Thyroid gland (tissue), 4 donors: ENCODE results near the gene GH2.
"Not testable (repeated sequence)": the region's sequence is repeated elsewhere in the genome, so short reads cannot be mapped to it uniquely, and the experiment has no call there.

Source experiments
- CTCF ChIP-seq, 6 experiments: fragments of 200-600 bp in 3 of 6; fragments of 450-650 bp in 3 of 6; sonication (generic) in 3 of 6; IDR thresholded peaks; one replicate each; pipeline ENCODE4 v1.5.1; 2016 to 2019; ENCODE audit warnings: antibody characterized with exemption in 6 of 6, mild to moderate bottlenecking in 2 of 6, inconsistent platforms in 1 of 6, moderate library complexity in 1 of 6
- POLR2A ChIP-seq, 2 donors: fragments of 450-650 bp; IDR thresholded peaks; one replicate each; pipeline ENCODE4 v1.6.1; 2017; ENCODE audit warnings: antibody characterized with exemption in 2 of 2, mild to moderate bottlenecking in 2 of 2, moderate library complexity in 1 of 2

- not testable (repeated sequence) for TF ChIP-seq CTCF, POLR2A (IDR thresholded peaks at IDR 0.05)
These were observed 25.3 kb downstream of the GH2 start for GRCh38 chr17:63856425-63856824.
